PC-9 (cell line): ENCODE data around the gene ITGB6. TPM values are rescaled to one million over a fixed set of nuclear protein-coding genes. Genes with fewer than 3 reads are reported as not detected.
"Not testable (repeated sequence)": the region's sequence is repeated elsewhere in the genome, so short reads cannot be mapped to it uniquely, and the experiment has no call there.

Experiments
- BruUV-seq: library from RNA; stranded (reverse); fragments of 400-500 nt; replicated peaks from 2 replicates; lab custom pipeline; 2021; lab: Mats Ljungman, UMichigan
- CTCF ChIA-PET: fragments of 300-600 bp; sonication (Branson Sonifier 250); formaldehyde crosslinking; loops from one replicate; lab custom pipeline; 2022; ENCODE audit warnings: antibody characterized with exemption; lab: Charles Lee
- POLR2A ChIA-PET: fragments of 300-600 bp; sonication (Branson Sonifier 250); formaldehyde crosslinking; loops from one replicate; lab custom pipeline; 2022; ENCODE audit warnings: antibody characterized with exemption; ENCODE audit not compliant: unreplicated experiment; lab: Charles Lee
- DNase-seq, 2 experiments: peaks; one replicate each; pipeline versions ENCODE4 v3.0.0 to v3.0.0-alpha.2; 2015 to 2022; ENCODE audit warnings: mixed read lengths in 1 of 2
- H2AFZ ChIP-seq: fragments of 200-600 bp; sonication (generic); 2 replicates; pipeline ENCODE4 v1.8.1; 2017; ENCODE audit warnings: antibody characterized with exemption
- H3F3A ChIP-seq: fragments of 200-600 bp; sonication (generic); 2 replicates; pipeline ENCODE4 v1.8.1; 2017; ENCODE audit warnings: antibody characterized with exemption, mild to moderate bottlenecking, low read depth; ENCODE audit not compliant: insufficient read depth
- H3K27ac ChIP-seq: fragments of 200-600 bp; sonication (generic); 2 replicates; pipeline ENCODE4 v1.6.1; 2016; ENCODE audit warnings: mixed run types
- H3K27me3 ChIP-seq: fragments of 200-600 bp; sonication (generic); 2 replicates; pipeline ENCODE4 v1.6.1; 2016; ENCODE audit warnings: low read depth, mixed run types; ENCODE audit not compliant: insufficient read depth
- H3K36me3 ChIP-seq: fragments of 200-600 bp; sonication (generic); 2 replicates; pipeline ENCODE4 v1.6.1; 2016; ENCODE audit warnings: low read depth, mixed run types
- H3K4me1 ChIP-seq: fragments of 200-600 bp; sonication (generic); replicated peaks from 2 replicates; pipeline ENCODE4 v1.6.1; 2016; ENCODE audit warnings: mixed run types; ENCODE audit not compliant: insufficient read depth
- H3K4me2 ChIP-seq: fragments of 200-600 bp; sonication (generic); 2 replicates; pipeline ENCODE4 v1.6.1; 2017; ENCODE audit warnings: mixed run types
- H3K4me3 ChIP-seq: fragments of 200-600 bp; sonication (generic); 2 replicates; pipeline ENCODE4 v1.6.1; 2016; ENCODE audit warnings: mixed run types
- H3K79me2 ChIP-seq: fragments of 200-600 bp; sonication (generic); 2 replicates; pipeline ENCODE4 v1.6.1; 2017; ENCODE audit warnings: low read depth, mixed run types
- H3K9me2 ChIP-seq: fragments of 200-600 bp; sonication (generic); 2 replicates; pipeline ENCODE4 v1.8.1; 2017; ENCODE audit warnings: mild to moderate bottlenecking; ENCODE audit not compliant: insufficient read depth
- H3K9me3 ChIP-seq: fragments of 200-600 bp; sonication (generic); 2 replicates; pipeline ENCODE4 v1.8.1; 2016; ENCODE audit warnings: low read depth; ENCODE audit not compliant: insufficient read depth
- H4K20me1 ChIP-seq: fragments of 200-600 bp; sonication (generic); 2 replicates; pipeline ENCODE4 v1.8.1; 2017; ENCODE audit not compliant: insufficient read depth
- EZH2 ChIP-seq: fragments of 200-600 bp; sonication (generic); IDR thresholded peaks from 2 replicates; pipeline ENCODE4 v1.8.0; 2017; ENCODE audit warnings: antibody characterized with exemption, low read depth
- intact Hi-C: fragments of 100-400 bp; cut with micrococcal nuclease; formaldehyde crosslinking; loops from one replicate; pipeline ENCODE4 v1.10.0; 2022; ENCODE audit not compliant: unreplicated experiment
- total RNA-seq: library from RNA; stranded (reverse); gene quantifications from 2 replicates; pipeline ENCODE4 v1.2.3, GENCODE V29; 2021
- TF ChIP-seq, protein P1 (sequence below): fragments of 200-600 bp; sonication (generic); conservative IDR thresholded peaks from 2 replicates; pipeline ENCODE4 v1.6.1; 2017; ENCODE audit warnings: mixed run types, antibody characterized with exemption, mild to moderate bottlenecking, moderate library complexity

The ITGB6 gene
- total RNA-seq, 1 experiment from 2014 or later, result 24.3 TPM

DNA sequence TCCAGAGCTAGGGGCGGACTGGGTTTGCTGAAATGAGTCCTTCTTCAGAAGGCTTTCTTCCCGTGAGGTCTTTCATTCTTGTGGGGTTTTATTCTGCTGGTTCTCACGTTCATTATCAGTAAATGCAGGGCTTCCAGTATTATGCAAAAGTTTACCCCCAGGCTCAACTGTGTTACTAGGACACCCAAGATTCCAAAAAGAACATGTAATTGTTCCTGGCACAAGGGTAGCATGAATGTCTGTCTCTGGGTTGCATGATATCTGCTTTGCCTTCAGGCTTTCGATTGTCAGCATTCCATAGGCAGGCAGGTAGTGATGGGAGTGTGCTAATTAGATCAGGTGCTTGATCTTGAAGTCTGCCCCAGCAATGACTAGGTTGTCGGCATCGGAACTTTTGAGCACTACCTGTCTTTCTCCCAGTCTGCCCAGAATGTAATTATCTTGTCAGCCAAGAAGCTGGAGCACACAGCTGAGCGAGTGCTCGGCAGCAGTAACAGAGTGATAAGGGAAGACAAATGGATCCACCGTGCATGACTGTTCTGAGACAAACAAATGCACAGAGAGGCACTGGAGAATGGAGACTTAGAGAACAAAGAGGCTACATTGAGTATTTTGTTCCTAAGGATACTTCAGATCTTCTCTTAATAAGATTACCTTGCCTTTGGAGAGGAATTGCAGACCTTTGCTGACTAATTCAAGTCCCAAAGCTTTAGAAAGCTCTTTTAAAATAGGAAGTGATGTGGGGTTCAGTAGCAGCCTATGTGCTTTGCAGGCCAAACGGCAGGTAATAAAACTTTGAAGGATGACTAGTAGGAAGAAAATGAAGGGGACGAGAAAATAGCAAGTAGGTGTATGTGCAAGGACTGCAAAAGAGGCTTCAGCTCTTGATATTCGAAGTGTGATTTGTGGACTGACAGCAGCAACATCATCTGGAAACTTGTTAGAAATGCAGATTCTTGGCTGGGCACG, 41.9 kb downstream of the ITGB6 start:
- Histone ChIP-seq H3K9me3 (no peaks in the 10 kb centered on the region), H3K9me2 (no peaks in the 10 kb centered on the region), H3K79me2 (no peaks in the 10 kb centered on the region), H3K27ac (no peak overlapping the region), H3F3A (no peaks in the 10 kb centered on the region; the same call in 1 of the 2 replicates), H3K27me3 (no peaks in the 10 kb centered on the region), H3K4me1 (no peaks in the 10 kb centered on the region), H3K36me3 (peaks cover 15% of the 10 kb centered on the region; the same call in 1 of the 2 replicates), H3K4me2 (no peak overlapping the region), H2AFZ (no peak overlapping the region), H3K4me3 (no peak overlapping the region), H4K20me1 (no peaks in the 10 kb centered on the region)
- peak in 1 of 2 experiments; percentile 49 for DNase-seq
- ChIA-PET CTCF (no interaction called here), POLR2A (no interaction called here)
- no TSS peak for BruUV-seq
- TF ChIP-seq EZH2, result no peak
- TF ChIP-seq, protein P1, sequence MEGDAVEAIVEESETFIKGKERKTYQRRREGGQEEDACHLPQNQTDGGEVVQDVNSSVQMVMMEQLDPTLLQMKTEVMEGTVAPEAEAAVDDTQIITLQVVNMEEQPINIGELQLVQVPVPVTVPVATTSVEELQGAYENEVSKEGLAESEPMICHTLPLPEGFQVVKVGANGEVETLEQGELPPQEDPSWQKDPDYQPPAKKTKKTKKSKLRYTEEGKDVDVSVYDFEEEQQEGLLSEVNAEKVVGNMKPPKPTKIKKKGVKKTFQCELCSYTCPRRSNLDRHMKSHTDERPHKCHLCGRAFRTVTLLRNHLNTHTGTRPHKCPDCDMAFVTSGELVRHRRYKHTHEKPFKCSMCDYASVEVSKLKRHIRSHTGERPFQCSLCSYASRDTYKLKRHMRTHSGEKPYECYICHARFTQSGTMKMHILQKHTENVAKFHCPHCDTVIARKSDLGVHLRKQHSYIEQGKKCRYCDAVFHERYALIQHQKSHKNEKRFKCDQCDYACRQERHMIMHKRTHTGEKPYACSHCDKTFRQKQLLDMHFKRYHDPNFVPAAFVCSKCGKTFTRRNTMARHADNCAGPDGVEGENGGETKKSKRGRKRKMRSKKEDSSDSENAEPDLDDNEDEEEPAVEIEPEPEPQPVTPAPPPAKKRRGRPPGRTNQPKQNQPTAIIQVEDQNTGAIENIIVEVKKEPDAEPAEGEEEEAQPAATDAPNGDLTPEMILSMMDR, result no peak
- intact Hi-C loops, result no loop called here

GRCh38 chr2:160156665-160157064, 43.4 kb downstream of the ITGB6 start:
- intact Hi-C loops, result no loop called here
- Histone ChIP-seq H3F3A (no peaks in the 10 kb centered on the region; the same call in 1 of the 2 replicates), H3K27me3 (no peaks in the 10 kb centered on the region), H3K4me3 (no peak overlapping the region), H3K36me3 (peaks cover 15% of the 10 kb centered on the region; the same call in 1 of the 2 replicates), H3K4me1 (no peaks in the 10 kb centered on the region), H4K20me1 (no peaks in the 10 kb centered on the region), H3K9me2 (no peaks in the 10 kb centered on the region), H2AFZ (no peak overlapping the region), H3K4me2 (no peak overlapping the region), H3K9me3 (no peaks in the 10 kb centered on the region), H3K79me2 (no peaks in the 10 kb centered on the region), H3K27ac (no peak overlapping the region)
- no peak for DNase-seq
- POLR2A ChIA-PET, result no interaction called here
- TF ChIP-seq, protein P1, result no peak
- no peak for TF ChIP-seq EZH2
- CTCF ChIA-PET, result no interaction called here
- no TSS peak for BruUV-seq

- Histone ChIP-seq H3K4me1 (no peaks in the 10 kb centered on the region), H3K4me2 (no peak overlapping the region), H3K79me2 (no peaks in the 10 kb centered on the region), H3K27me3 (no peaks in the 10 kb centered on the region), H4K20me1 (no peaks in the 10 kb centered on the region), H3K36me3 (peaks cover 15% of the 10 kb centered on the region; the same call in 1 of the 2 replicates), H2AFZ (no peak overlapping the region), H3K27ac (no peak overlapping the region), H3K9me2 (no peaks in the 10 kb centered on the region), H3K4me3 (no peak overlapping the region), H3F3A (no peaks in the 10 kb centered on the region; the same call in 1 of the 2 replicates), H3K9me3 (no peaks in the 10 kb centered on the region)
- no peak for DNase-seq
- ChIA-PET POLR2A (no interaction called here), CTCF (no interaction called here)
- TF ChIP-seq, protein P1, result no peak
- TF ChIP-seq EZH2, result no peak
- intact Hi-C loops, result no loop called here
- BruUV-seq, result no TSS peak
Observed at GRCh38 chr2:160156100-160156499, 44.0 kb downstream of the ITGB6 start.

- H3K36me3 ChIP-seq, CTCF ChIA-PET, H3K9me2 ChIP-seq, intact Hi-C loops, BruUV-seq, H3K9me3 ChIP-seq, H2AFZ ChIP-seq, POLR2A ChIA-PET, H3K4me1 ChIP-seq, DNase-seq, H4K20me1 ChIP-seq, H3F3A ChIP-seq, H3K27me3 ChIP-seq, H3K4me2 ChIP-seq, H3K27ac ChIP-seq, H3K4me3 ChIP-seq, H3K79me2 ChIP-seq: not testable (repeated sequence)
Observed at GRCh38 chr2:160148419-160148818, 51.7 kb downstream of the ITGB6 start.
